ENCODE data around the gene HPCAL1. TPM values are rescaled to one million over a fixed set of nuclear protein-coding genes. Genes with fewer than 3 reads are reported as not detected.

HPCAL1 gene
- total RNA-seq, 1 donor from 2014 or later = 69.1 TPM

GRCh38 chr2:10303181-10303693 is 533 bp downstream of the HPCAL1 start:
- DNase-seq (ENCODE audit: low read depth, low spot score) = no peak

DNA sequence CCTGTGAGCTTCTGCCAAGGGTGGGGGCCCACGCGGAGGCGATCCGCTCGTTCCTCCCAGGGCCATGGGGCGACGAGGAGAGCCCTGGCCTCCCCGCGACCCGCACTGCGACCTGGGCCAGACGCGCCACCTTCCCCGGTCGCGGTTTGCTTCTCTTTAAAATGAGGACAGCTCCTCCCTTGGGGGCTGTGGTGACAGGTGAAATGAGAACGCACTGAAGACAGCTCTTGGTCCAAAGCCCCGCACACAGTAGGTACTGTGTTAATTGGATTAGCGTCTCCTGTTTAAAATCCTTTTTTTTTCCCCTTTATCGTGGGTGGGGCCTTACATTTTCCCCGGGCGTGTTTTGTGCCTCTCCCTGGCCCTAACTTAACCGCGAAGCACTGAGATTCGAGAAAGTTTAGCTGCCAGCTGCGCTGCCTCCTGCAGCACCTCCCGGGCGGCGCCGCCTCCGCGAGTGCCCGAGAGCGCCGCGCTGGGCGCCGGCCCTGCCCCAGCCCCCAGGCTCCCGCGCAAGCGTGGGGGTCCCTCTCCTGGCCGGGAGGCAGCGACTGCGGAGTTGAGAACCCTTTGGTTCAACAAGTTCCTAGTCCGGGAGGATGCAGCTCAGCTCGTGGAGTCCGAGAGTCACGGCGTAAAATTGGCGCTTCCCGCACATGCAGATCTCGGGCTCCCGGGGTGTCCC is 1.1 kb downstream of the HPCAL1 start:
- no peak for DNase-seq (ENCODE audit: low read depth, low spot score)

DNA sequence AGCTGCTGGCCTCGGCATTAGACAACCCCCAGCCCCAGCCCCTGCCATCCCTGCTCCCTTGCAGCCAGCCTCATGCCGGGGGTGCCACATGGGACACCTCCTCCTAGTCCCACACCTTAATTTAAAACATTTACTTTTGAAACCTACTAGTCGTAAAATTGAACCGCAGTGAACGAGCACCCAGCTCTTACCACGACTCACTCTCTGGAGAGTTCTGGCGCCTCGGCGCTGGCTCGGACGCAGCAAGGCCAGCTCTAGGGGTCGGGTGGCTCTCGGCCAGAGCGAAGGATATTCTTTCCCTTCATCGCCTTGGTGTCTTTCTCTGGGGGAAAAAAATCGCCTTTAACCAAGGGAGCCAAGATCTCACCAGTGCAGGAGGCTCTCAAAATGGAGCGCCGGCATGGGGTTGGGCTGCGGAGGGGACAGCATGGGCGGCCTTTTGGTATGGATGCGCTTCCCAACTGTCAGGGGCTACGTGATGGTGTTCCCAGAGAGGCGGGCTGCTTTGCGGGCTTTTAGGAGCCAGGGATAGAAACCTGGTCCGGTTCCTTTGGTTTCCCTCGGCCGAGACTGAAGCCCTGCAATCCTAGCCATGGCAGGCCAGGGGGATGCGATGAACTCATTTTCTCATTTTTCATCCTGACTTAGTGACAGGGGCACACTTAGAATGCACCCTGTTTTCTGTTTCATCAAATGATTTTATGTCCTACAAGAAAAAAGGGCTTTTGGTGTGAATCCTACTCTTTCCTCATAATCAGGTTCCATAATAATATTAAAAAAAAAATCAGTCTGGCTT is 2.0 kb downstream of the HPCAL1 start:
- DNase-seq (ENCODE audit: low read depth, low spot score) = no peak

- no peak for DNase-seq (ENCODE audit: low read depth, low spot score)
Observed at GRCh38 chr2:10305254-10305635, 2.5 kb downstream of the HPCAL1 start.

DNA sequence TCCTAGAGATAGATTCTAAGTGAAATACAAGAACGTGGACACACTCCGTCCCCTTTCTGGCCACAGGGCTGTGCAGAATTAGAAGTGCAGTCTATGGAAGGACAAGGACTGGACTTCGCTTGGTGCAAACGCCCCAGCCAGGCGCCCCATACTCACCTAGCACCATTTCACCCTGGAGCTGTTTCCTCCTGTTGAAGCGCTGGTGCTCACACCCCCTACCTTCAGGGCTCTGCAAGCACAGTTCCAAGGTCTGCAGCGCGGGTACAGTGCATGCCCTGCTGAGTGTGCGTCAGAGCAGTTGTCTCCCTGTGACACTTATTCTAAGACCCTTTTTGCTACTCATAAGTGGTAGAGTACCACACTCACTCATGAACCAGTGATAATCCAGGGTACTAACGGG is 3.0 kb downstream of the HPCAL1 start:
- DNase-seq (ENCODE audit: low read depth, low spot score) = no peak

- no peak for DNase-seq (ENCODE audit: low read depth, low spot score)
Observed at GRCh38 chr2:10306901-10307463, 4.3 kb downstream of the HPCAL1 start.

GRCh38 chr2:10307561-10308156 is 5.0 kb downstream of the HPCAL1 start:
- DNase-seq (ENCODE audit: low read depth, low spot score) = no peak

- no peak for DNase-seq (ENCODE audit: low read depth, low spot score)
Observed at GRCh38 chr2:10308866-10309265, 6.2 kb downstream of the HPCAL1 start.

- DNase-seq (ENCODE audit: low read depth, low spot score) = no peak
Observed at GRCh38 chr2:10309286-10309685, 6.6 kb downstream of the HPCAL1 start.

DNA sequence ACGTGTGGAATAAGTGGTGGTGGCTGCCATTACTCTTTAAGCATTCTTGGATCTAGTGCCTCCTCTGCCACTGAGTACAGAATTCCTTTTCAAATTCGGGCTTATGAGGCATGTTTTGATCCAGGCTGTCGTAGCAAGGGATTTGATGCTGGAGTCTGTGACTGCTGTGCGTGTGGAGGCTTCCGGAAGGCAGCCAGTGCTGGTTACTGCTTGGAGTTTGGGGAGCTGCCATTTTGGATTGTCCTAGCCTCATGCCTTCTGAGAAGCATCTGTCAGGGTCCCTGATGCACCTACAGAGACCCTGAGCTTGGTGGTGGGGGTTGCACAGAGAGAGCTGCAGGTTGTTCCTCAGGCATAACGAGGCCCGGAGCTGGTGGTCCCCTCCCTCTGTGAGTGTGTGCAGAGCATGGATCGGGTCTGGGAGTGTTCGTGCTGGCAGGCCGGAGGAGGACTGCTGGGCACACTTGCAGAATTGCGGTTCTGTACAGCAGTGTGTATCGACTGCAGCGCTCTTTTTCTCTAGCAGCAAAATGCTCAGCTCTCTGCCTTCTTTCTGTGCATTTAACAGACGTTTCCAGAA is 7.7 kb downstream of the HPCAL1 start:
- DNase-seq (ENCODE audit: low read depth, low spot score) = no peak

DNA sequence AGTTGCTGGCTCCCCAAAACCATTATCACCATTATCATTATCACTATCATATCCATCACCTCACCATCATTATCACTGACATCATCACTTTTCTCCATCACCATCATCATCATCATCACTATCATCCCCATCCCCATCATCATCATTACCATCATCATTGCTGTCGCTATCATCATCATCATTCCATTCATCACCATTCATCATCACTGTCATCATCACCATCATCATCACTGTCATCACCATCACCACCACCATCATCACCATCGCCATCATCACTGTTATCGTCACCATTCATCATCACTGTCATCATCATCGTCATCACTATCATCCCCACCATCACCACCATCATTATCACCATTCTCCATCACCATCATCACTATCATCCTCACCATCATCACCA is 9.0 kb downstream of the HPCAL1 start:
- no peak for DNase-seq (ENCODE audit: low read depth, low spot score)

DNA sequence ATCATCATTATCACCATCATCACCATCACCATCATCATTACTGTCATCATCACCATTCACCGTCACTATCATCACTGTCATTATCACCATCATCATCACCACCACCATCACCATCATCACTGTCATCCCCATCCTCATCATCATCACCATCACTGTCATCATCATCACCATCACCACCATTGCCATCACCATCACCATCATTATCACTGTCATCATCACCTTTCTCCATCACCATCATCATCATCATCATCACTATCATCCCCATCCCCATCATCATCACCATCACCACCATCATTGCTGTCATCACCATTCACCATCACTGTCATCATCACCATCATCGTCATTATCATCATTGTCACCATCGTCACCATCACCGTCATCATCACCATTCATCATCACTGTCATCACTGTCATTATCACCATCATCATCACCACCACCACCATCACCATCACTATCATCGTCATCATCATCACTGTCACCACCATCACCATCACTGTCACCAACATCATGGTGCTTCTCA is 9.8 kb downstream of the HPCAL1 start:
- DNase-seq (ENCODE audit: low read depth, low spot score) = no peak

DNA sequence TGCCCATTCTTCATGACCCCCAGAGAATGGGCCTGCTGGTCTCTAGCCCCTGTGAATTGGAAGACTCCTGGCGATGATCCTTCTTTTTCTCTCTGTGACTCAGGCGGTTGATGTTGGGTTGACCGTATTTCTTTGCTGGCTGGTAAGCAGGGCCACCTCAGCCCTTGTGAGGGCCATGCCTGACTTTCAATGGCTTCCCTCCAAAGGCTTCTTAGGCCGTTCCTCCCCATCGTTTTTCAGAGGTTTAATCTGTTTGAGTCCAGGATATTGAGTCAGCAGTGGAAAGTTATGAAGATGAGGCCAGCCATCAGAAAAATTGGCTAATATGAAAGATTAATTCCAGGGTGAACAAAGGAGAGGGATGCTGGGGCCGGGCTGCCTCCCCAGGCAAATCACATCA is 13.6 kb downstream of the HPCAL1 start:
- DNase-seq (ENCODE audit: low read depth, low spot score) = no peak

- DNase-seq (ENCODE audit: low read depth, low spot score) = no peak
Observed at GRCh38 chr2:10316860-10317259, 14.2 kb downstream of the HPCAL1 start.

GRCh38 chr2:10317646-10318045 is 14.9 kb downstream of the HPCAL1 start:
- no peak for DNase-seq (ENCODE audit: low read depth, low spot score)

- DNase-seq (ENCODE audit: low read depth, low spot score) = no peak
Observed at GRCh38 chr2:10318345-10318744, 15.6 kb downstream of the HPCAL1 start.

GRCh38 chr2:10319892-10320574 is 17.3 kb downstream of the HPCAL1 start:
- DNase-seq (ENCODE audit: low read depth, low spot score) = no peak

GRCh38 chr2:10320575-10320931 is 17.8 kb downstream of the HPCAL1 start:
- no peak for DNase-seq (ENCODE audit: low read depth, low spot score)

GRCh38 chr2:10320933-10321332 is 18.2 kb downstream of the HPCAL1 start:
- no peak for DNase-seq (ENCODE audit: low read depth, low spot score)

DNA sequence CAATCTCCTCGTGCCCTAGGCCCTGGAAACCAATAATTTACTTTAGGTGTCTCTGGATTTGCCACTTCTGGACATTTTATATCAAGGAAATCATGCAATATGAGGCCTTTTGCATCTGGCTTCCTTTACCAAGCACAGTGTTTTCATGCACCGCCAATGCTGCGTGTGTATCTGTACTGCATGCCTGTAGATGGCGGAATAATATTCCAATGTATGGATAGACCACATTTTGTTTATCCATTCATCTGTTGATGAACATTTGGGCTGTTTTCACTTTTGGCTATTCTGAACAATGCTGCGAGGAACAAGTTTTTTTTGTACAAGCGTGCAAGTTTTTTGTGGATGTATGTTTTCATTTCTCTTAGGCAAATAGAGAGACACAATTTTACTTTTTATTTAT is 18.9 kb downstream of the HPCAL1 start:
- DNase-seq (ENCODE audit: low read depth, low spot score) = no peak

DNA sequence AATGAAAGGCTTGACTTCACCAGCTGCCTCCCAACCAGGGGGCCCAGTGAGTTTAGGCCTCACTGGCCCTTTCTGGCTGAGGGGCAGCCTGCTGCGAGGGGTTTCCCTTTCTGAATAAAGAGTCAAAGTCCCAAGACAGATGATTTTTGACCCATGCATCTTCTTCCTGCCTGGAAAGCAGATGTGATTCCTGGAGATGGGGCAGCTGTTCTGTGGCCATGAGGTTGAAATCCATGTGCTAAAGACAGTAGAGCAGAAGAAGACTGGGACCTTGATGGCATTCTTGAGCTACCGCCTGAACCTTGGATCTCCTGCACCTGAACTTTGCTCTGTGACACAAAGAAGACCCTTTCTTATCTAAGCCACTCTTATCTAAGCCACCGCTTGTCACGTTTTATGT is 19.8 kb downstream of the HPCAL1 start:
- no peak for DNase-seq (ENCODE audit: low read depth, low spot score)

All from pulmonary artery endothelial cell (primary cell).